GM23338 (cell line): ENCODE measurements around the gene LHX5.

Experiments used
- CTCF ChIP-seq, 2 experiments: fragments of 200-600 bp in 1 of 2; sonication (generic) in 1 of 2; conservative IDR thresholded peaks; 2 replicates each; pipeline versions ENCODE4 v1.5.1 to v1.6.1; 2016 to 2017; ENCODE audit warnings: antibody characterized with exemption in 2 of 2, low read depth in 2 of 2, mild to moderate bottlenecking in 2 of 2, moderate library complexity in 1 of 2
- EZH2 ChIP-seq: fragments of 200-600 bp; sonication (generic); IDR thresholded peaks from one replicate; pipeline ENCODE4 v1.8.0; 2017; ENCODE audit warnings: antibody characterized with exemption, mild to moderate bottlenecking, low read depth; ENCODE audit not compliant: unreplicated experiment
- EZH2phosphoT487 ChIP-seq: fragments of 200-600 bp; sonication (generic); IDR thresholded peaks from one replicate; pipeline ENCODE4 v1.8.1; 2018; ENCODE audit warnings: antibody characterized with exemption; ENCODE audit not compliant: unreplicated experiment
- JUNB ChIP-seq: IDR thresholded peaks from one replicate; pipeline ENCODE4 v1.6.1; 2016; ENCODE audit warnings: antibody characterized with exemption; ENCODE audit not compliant: unreplicated experiment
- POLR2AphosphoS5 ChIP-seq: IDR thresholded peaks from 2 replicates; pipeline ENCODE4 v1.6.1; 2016; ENCODE audit warnings: antibody characterized with exemption, low read depth
- REST ChIP-seq: IDR thresholded peaks from one replicate; pipeline ENCODE4 v1.6.1; 2018; ENCODE audit warnings: antibody characterized with exemption; ENCODE audit not compliant: unreplicated experiment
- STAT1 ChIP-seq: IDR thresholded peaks from one replicate; pipeline ENCODE4 v1.6.1; 2016; ENCODE audit warnings: antibody characterized with exemption; ENCODE audit not compliant: unreplicated experiment

- TF ChIP-seq CTCF (conservative IDR thresholded peaks at IDR 0.05; ENCODE audit: low read depth in 2 of 2) (no peak), POLR2AphosphoS5 (no peak), EZH2 (no peak), STAT1 (no peak), REST (no peak), EZH2phosphoT487 (no peak), JUNB (no peak)
These were observed 16.7 kb upstream of the LHX5 start for GRCh38 chr12:113488322-113488721.
